HEK293 (cell line): ENCODE measurements around the gene NAV2.
A peak's percentile ranks its signal among the peaks of the same experiment; 100 is the strongest.

Source experiments
- CTCF ChIA-PET: fragments of 350-600 bp; formaldehyde crosslinking; extraction: SDS; loops from one replicate; lab custom pipeline; 2021; ENCODE audit warnings: antibody characterized with exemption; lab: Yijun Ruan, JAX
- POLR2A ChIA-PET: fragments of 300-600 bp; formaldehyde crosslinking; extraction: SDS; loops from one replicate; lab custom pipeline; 2020; ENCODE audit warnings: antibody characterized with exemption, inconsistent platforms; lab: Yijun Ruan, JAX
- H3K27ac ChIP-seq: fragments of 200-500 bp; sonication (Bioruptor generic); 2 replicates; pipeline ENCODE4 v1.5.1; 2014; ENCODE audit warnings: low read depth, low read length, control low read depth, inconsistent platforms; ENCODE audit errors: extremely low read depth
- H3K36me3 ChIP-seq, 2 experiments: fragments of 200-500 bp in 1 of 2; sonication (Bioruptor generic) in 1 of 2; 1 replicate in 1 of 2; 2 replicates in 1 of 2; pipeline ENCODE4 v1.5.1; 2014 to 2017; ENCODE audit warnings: inconsistent platforms in 2 of 2, low read length in 2 of 2; ENCODE audit not compliant: control insufficient read depth in 2 of 2, insufficient read depth in 1 of 2
- H3K4me1 ChIP-seq: fragments of 200-500 bp; sonication (Bioruptor generic); 2 replicates; pipeline ENCODE4 v1.5.1; 2014; ENCODE audit warnings: mild to moderate bottlenecking, low read length, inconsistent platforms; ENCODE audit not compliant: control insufficient read depth, insufficient read depth
- H3K4me3 ChIP-seq: 2 replicates; pipeline ENCODE4 v1.5.1; 2011; ENCODE audit warnings: low read depth, mild to moderate bottlenecking, control low read depth, low read length, moderate library complexity
- H3K9me3 ChIP-seq: fragments of 200-500 bp; sonication (Bioruptor generic); 2 replicates; pipeline ENCODE4 v1.5.1; 2014; ENCODE audit warnings: low read depth, low read length, inconsistent platforms; ENCODE audit not compliant: control insufficient read depth, insufficient read depth
- EGR2 ChIP-seq: fragments of 450-650 bp; formaldehyde crosslinking; IDR thresholded peaks from 2 replicates; pipeline ENCODE4 v1.5.1; 2016; ENCODE audit warnings: low read depth, missing biosample characterization, missing genetic modification characterization
- KLF7 ChIP-seq: fragments of 450-650 bp; formaldehyde crosslinking; IDR thresholded peaks from 2 replicates; pipeline ENCODE4 v1.5.1; 2016; ENCODE audit warnings: missing biosample characterization, missing genetic modification characterization, borderline replicate concordance
- PBX3 ChIP-seq: sonication (generic); formaldehyde crosslinking; IDR thresholded peaks from 2 replicates; pipeline ENCODE4 v1.8.1; 2022; ENCODE audit warnings: mild to moderate bottlenecking, moderate library complexity, missing genetic modification reagents
- PRDM2 ChIP-seq: fragments of 450-650 bp; formaldehyde crosslinking; IDR thresholded peaks from 2 replicates; pipeline ENCODE4 v1.5.1; 2016; ENCODE audit warnings: missing biosample characterization, missing genetic modification characterization, borderline replicate concordance
- RBAK ChIP-seq: fragments of 450-650 bp; formaldehyde crosslinking; IDR thresholded peaks from 2 replicates; pipeline ENCODE4 v1.5.1; 2016; ENCODE audit warnings: missing biosample characterization, missing genetic modification characterization
- SETDB1 ChIP-seq: IDR thresholded peaks from one replicate; pipeline ENCODE4 v1.6.1; 2017; ENCODE audit warnings: mild to moderate bottlenecking, low read length, moderate library complexity, mixed read lengths; ENCODE audit not compliant: insufficient read length
- TRIM28 ChIP-seq: IDR thresholded peaks from 2 replicates; pipeline ENCODE4 v1.6.1; 2011; ENCODE audit warnings: low read length, control low read depth, borderline replicate concordance
- ZFHX2 ChIP-seq: fragments of 450-650 bp; formaldehyde crosslinking; conservative IDR thresholded peaks from 2 replicates; pipeline ENCODE4 v1.5.1; 2016; ENCODE audit warnings: missing biosample characterization, missing genetic modification characterization
- ZFP69B ChIP-seq: fragments of 450-650 bp; formaldehyde crosslinking; IDR thresholded peaks from 2 replicates; pipeline ENCODE4 v1.5.1; 2016; ENCODE audit warnings: missing biosample characterization, missing genetic modification characterization
- ZNF10 ChIP-seq: fragments of 450-650 bp; formaldehyde crosslinking; IDR thresholded peaks from 2 replicates; pipeline ENCODE4 v1.5.1; 2017; ENCODE audit warnings: missing biosample characterization, missing genetic modification characterization
- ZNF214 ChIP-seq: fragments of 450-650 bp; formaldehyde crosslinking; IDR thresholded peaks from 2 replicates; pipeline ENCODE4 v1.5.1; 2017; ENCODE audit warnings: missing biosample characterization, mild to moderate bottlenecking, missing genetic modification characterization, borderline replicate concordance
- ZNF324 ChIP-seq: fragments of 450-650 bp; formaldehyde crosslinking; IDR thresholded peaks from 2 replicates; pipeline ENCODE4 v1.5.1; 2016; ENCODE audit warnings: missing biosample characterization, missing genetic modification characterization
- ZNF341 ChIP-seq: fragments of 450-650 bp; formaldehyde crosslinking; IDR thresholded peaks from 2 replicates; pipeline ENCODE4; 2016; ENCODE audit warnings: low read depth, missing biosample characterization, missing genetic modification characterization
- ZNF37A ChIP-seq: fragments of 450-650 bp; IDR thresholded peaks from 2 replicates; pipeline ENCODE4 v1.5.1; 2018; ENCODE audit warnings: missing biosample characterization, missing genetic modification characterization
- ZNF391 ChIP-seq: fragments of 450-650 bp; formaldehyde crosslinking; IDR thresholded peaks from 2 replicates; pipeline ENCODE4 v1.5.1; 2016; ENCODE audit warnings: low read depth, missing biosample characterization, missing genetic modification characterization, borderline replicate concordance
- ZNF555 ChIP-seq: fragments of 450-650 bp; formaldehyde crosslinking; conservative IDR thresholded peaks from 2 replicates; pipeline ENCODE4 v1.5.1; 2017; ENCODE audit warnings: missing biosample characterization, mild to moderate bottlenecking, missing genetic modification characterization, inconsistent platforms
- ZNF558 ChIP-seq: fragments of 450-650 bp; formaldehyde crosslinking; IDR thresholded peaks from 2 replicates; pipeline ENCODE4 v1.5.1; 2016; ENCODE audit warnings: missing biosample characterization, missing genetic modification characterization
- ZNF561 ChIP-seq: fragments of 450-650 bp; IDR thresholded peaks from 2 replicates; pipeline ENCODE4 v1.5.1; 2018; ENCODE audit warnings: missing biosample characterization, missing genetic modification characterization, borderline replicate concordance
- ZNF677 ChIP-seq: fragments of 450-650 bp; IDR thresholded peaks from 2 replicates; pipeline ENCODE4 v1.5.0; 2018; ENCODE audit warnings: missing biosample characterization, mild to moderate bottlenecking, missing genetic modification characterization, moderate library complexity
- ZNF747 ChIP-seq: fragments of 450-650 bp; formaldehyde crosslinking; IDR thresholded peaks from 2 replicates; pipeline ENCODE4 v1.5.1; 2016; ENCODE audit warnings: missing biosample characterization, missing genetic modification characterization
- ZNF843 ChIP-seq: fragments of 450-650 bp; formaldehyde crosslinking; IDR thresholded peaks from 2 replicates; pipeline ENCODE4 v1.5.1; 2016; ENCODE audit warnings: missing biosample characterization, missing genetic modification characterization
- ZSCAN16 ChIP-seq: fragments of 450-650 bp; formaldehyde crosslinking; IDR thresholded peaks from 2 replicates; pipeline ENCODE4 v1.5.1; 2016; ENCODE audit warnings: missing biosample characterization, missing genetic modification characterization
- ZSCAN4 ChIP-seq: fragments of 450-650 bp; formaldehyde crosslinking; IDR thresholded peaks from 2 replicates; pipeline ENCODE4 v1.5.1; 2017; ENCODE audit warnings: missing biosample characterization, missing genetic modification characterization

NAV2 gene

GRCh38 chr11:19771463-19771862, 58.8 kb downstream of the NAV2 start:
- POLR2A ChIA-PET, result no interaction called here
- H3K4me1 ChIP-seq, result peaks cover 7% of the 10 kb centered on the region; the same call in 1 of the 2 replicates
- H3K27ac ChIP-seq, result no peak overlapping the region
- TF ChIP-seq ZNF555 (tag by site-specific recombination), result no peak
- TF ChIP-seq ZSCAN4 (tag by site-specific recombination), result no peak
- no peak for TF ChIP-seq PBX3
- no peak for TF ChIP-seq ZNF214
- TF ChIP-seq PRDM2, result no peak
- no peak for TF ChIP-seq ZNF561
- TF ChIP-seq ZNF341 (tag by site-specific recombination), result no peak
- TF ChIP-seq ZNF843, result no peak
- TF ChIP-seq KLF7 (tag by site-specific recombination), result no peak
- no peak for TF ChIP-seq ZNF10 (tag by site-specific recombination)
- no peak for TF ChIP-seq ZNF391 (tag by site-specific recombination)
- TF ChIP-seq ZNF558 (tag by site-specific recombination), result no peak
- TF ChIP-seq ZFP69B, result no peak
- no peak for TF ChIP-seq RBAK (tag by site-specific recombination)
- TF ChIP-seq ZNF324 (tag by site-specific recombination), result no peak
- no peak for TF ChIP-seq ZNF37A (tag by site-specific recombination)
- TF ChIP-seq ZNF747 (tag by site-specific recombination), result no peak
- no peak for TF ChIP-seq TRIM28
- TF ChIP-seq SETDB1, result no peak
- H3K36me3 ChIP-seq, result no peaks in the 10 kb centered on the region
- no peaks in the 10 kb centered on the region for H3K9me3 ChIP-seq
- CTCF ChIA-PET, result interaction anchor here (0.7 kb wide), 1 partner anchor 29 kb away, joined by 3 read pairs; no protein-coding TSS in a partner anchor
- H3K4me3 ChIP-seq, result no peak overlapping the region

GRCh38 chr11:19772480-19772879, 59.8 kb downstream of the NAV2 start:
- H3K4me1 ChIP-seq, result peaks cover 7% of the 10 kb centered on the region; the same call in 1 of the 2 replicates
- no peak overlapping the region for H3K27ac ChIP-seq
- H3K36me3 ChIP-seq, result no peaks in the 10 kb centered on the region
- ChIA-PET POLR2A (no interaction called here), CTCF (no interaction called here)
- H3K4me3 ChIP-seq, result no peak overlapping the region
- peak; percentile 77 for TF ChIP-seq ZFHX2 (tag by site-specific recombination)
- peak; percentile 61; the same call in 1 of the 2 replicates for TF ChIP-seq EGR2 (tag by site-specific recombination)
- no peak for TF ChIP-seq ZSCAN16 (tag by site-specific recombination)
- no peak for TF ChIP-seq ZNF677 (tag by site-specific recombination)
- H3K9me3 ChIP-seq, result no peaks in the 10 kb centered on the region
